Endothelial cell (in vitro differentiated cells): Measurements from ENCODE around the gene MEI4. TPM values are rescaled to one million over a fixed set of nuclear protein-coding genes. Genes with fewer than 3 reads are reported as not detected.

ENCODE experiments used
- DNase-seq: peaks from one replicate; pipeline ENCODE4 v3.0.0; 2021; ENCODE audit warnings: low spot score
- H3K27ac Mint-ChIP-seq: one replicate; pipeline ENCODE4 v1.8.0; 2021; ENCODE audit warnings: mixed read lengths, inconsistent platforms; ENCODE audit not compliant: unreplicated experiment
- H3K27me3 Mint-ChIP-seq: one replicate; pipeline ENCODE4 v1.8.0; 2021; ENCODE audit warnings: mild to moderate bottlenecking, moderate library complexity, mixed read lengths, inconsistent platforms; ENCODE audit not compliant: unreplicated experiment
- H3K36me3 Mint-ChIP-seq: one replicate; pipeline ENCODE4 v1.8.0; 2021; ENCODE audit warnings: mild to moderate bottlenecking, low read depth, mixed read lengths, inconsistent platforms; ENCODE audit not compliant: unreplicated experiment
- H3K4me1 Mint-ChIP-seq: one replicate; pipeline ENCODE4 v1.8.0; 2021; ENCODE audit warnings: mild to moderate bottlenecking, mixed read lengths, inconsistent platforms; ENCODE audit not compliant: unreplicated experiment
- H3K4me3 Mint-ChIP-seq: one replicate; pipeline ENCODE4 v1.8.0; 2021; ENCODE audit warnings: mild to moderate bottlenecking, mixed read lengths, inconsistent platforms; ENCODE audit not compliant: unreplicated experiment
- H3K9me3 Mint-ChIP-seq: one replicate; pipeline ENCODE4 v1.8.0; 2021; ENCODE audit warnings: mixed read lengths, inconsistent platforms; ENCODE audit not compliant: unreplicated experiment
- CTCF ChIP-seq: fragments of 200-600 bp; sonication (generic); IDR thresholded peaks from one replicate; pipeline ENCODE4 v1.5.0; 2021; ENCODE audit warnings: antibody characterized with exemption; ENCODE audit not compliant: unreplicated experiment
- total RNA-seq: library from RNA; stranded (reverse); fragmentation: NEBNext Ultra II Directional; extraction: Animal tissue kit (Norgen Biotek cat#: 25700); gene quantifications from one replicate; pipeline ENCODE4 v1.2.1, GENCODE V29; 2021; ENCODE audit not compliant: unreplicated experiment

Gene MEI4
- total RNA-seq, 1 donor from 2014 or later, result 0.38 TPM

GRCh38 chr6:77778527-77778926 is 125.7 kb downstream of the MEI4 start:
- Mint-ChIP-seq H3K27ac (no peak overlapping the region), H3K4me3 (no peak overlapping the region), H3K4me1 (peaks cover 4% of the 10 kb centered on the region), H3K27me3 (no peaks in the 10 kb centered on the region), H3K9me3 (no peaks in the 10 kb centered on the region), H3K36me3 (no peaks in the 10 kb centered on the region)
- no peak for TF ChIP-seq CTCF
- no peak for DNase-seq

GRCh38 chr6:77786935-77787629 is 134.2 kb downstream of the MEI4 start:
- no peak for TF ChIP-seq CTCF
- no peak overlapping the region for H3K4me3 Mint-ChIP-seq
- no peaks in the 10 kb centered on the region for H3K9me3 Mint-ChIP-seq
- no peak overlapping the region for H3K27ac Mint-ChIP-seq
- peaks cover 7% of the 10 kb centered on the region for H3K4me1 Mint-ChIP-seq
- peaks cover 3% of the 10 kb centered on the region for H3K27me3 Mint-ChIP-seq
- H3K36me3 Mint-ChIP-seq, result no peaks in the 10 kb centered on the region
- no peak for DNase-seq

- DNase-seq, result no peak
- H3K9me3 Mint-ChIP-seq, result no peaks in the 10 kb centered on the region
- TF ChIP-seq CTCF, result no peak
Measured at GRCh38 chr6:77796824-77797809, 144.3 kb downstream of the MEI4 start.

GRCh38 chr6:77812304-77812703 is 159.5 kb downstream of the MEI4 start:
- Mint-ChIP-seq H3K4me3 (no peak overlapping the region), H3K27me3 (no peaks in the 10 kb centered on the region), H3K36me3 (no peaks in the 10 kb centered on the region), H3K27ac (no peak overlapping the region), H3K4me1 (no peaks in the 10 kb centered on the region), H3K9me3 (no peaks in the 10 kb centered on the region)
- no peak for TF ChIP-seq CTCF
- DNase-seq, result no peak

More at GRCh38 chr6:77796824-77797809, 144.3 kb downstream of the MEI4 start:
- H3K4me1 Mint-ChIP-seq, result no peaks in the 10 kb centered on the region
- H3K36me3 Mint-ChIP-seq, result no peaks in the 10 kb centered on the region
- no peak overlapping the region for H3K4me3 Mint-ChIP-seq
- H3K27ac Mint-ChIP-seq, result no peak overlapping the region
- H3K27me3 Mint-ChIP-seq, result peaks cover 1% of the 10 kb centered on the region
